IMR-90 (cell line): ENCODE data around the gene GSG1. TPM values are rescaled to one million over a fixed set of nuclear protein-coding genes. Genes with fewer than 3 reads are reported as not detected.

Experiments used
- ATAC-seq: fragments of 200-7000 bp; cut with Tn5 transposase; 2 replicates; pipeline ENCODE4 v1.9.1; 2020; ENCODE audit warnings: low read depth, mild to moderate bottlenecking, moderate library complexity
- BruUV-seq: library from RNA; stranded (reverse); fragments of 400-500 nt; replicated peaks from 2 replicates; lab custom pipeline; 2021; lab: Mats Ljungman, UMichigan
- CTCF ChIA-PET: fragments of 300-600 bp; formaldehyde crosslinking; extraction: SDS; loops from one replicate; lab custom pipeline; 2021; ENCODE audit warnings: antibody characterized with exemption; lab: Yijun Ruan, JAX
- POLR2A ChIA-PET: fragments of 300-600 bp; sonication (Branson Sonifier 250); formaldehyde crosslinking; loops from one replicate; lab custom pipeline; 2022; ENCODE audit warnings: antibody characterized with exemption; ENCODE audit not compliant: unreplicated experiment; lab: Charles Lee
- DNase-seq: peaks from one replicate; pipeline ENCODE4 v3.0.0; 2013
- H2AFZ ChIP-seq: replicated peaks from 2 replicates; pipeline ENCODE3; 2013; ENCODE audit warnings: low read length, mild to moderate bottlenecking; ENCODE audit not compliant: poor library complexity
- H2AK5ac ChIP-seq: 2 replicates; pipeline ENCODE4 v1.6.1; 2013; ENCODE audit warnings: low read depth, low read length, inconsistent platforms
- H2AK9ac ChIP-seq: replicated peaks from 2 replicates; pipeline ENCODE3; 2013; ENCODE audit warnings: mild to moderate bottlenecking, low read depth, low read length, moderate library complexity; ENCODE audit not compliant: poor library complexity
- H2BK120ac ChIP-seq: 2 replicates; pipeline ENCODE4 v1.6.1; 2013; ENCODE audit warnings: low read depth, low read length, inconsistent platforms
- H2BK15ac ChIP-seq: 3 replicates; pipeline ENCODE4 v1.6.1; 2013; ENCODE audit warnings: low read depth, low read length, inconsistent platforms
- H2BK20ac ChIP-seq: 2 replicates; pipeline ENCODE4 v1.6.1; 2013; ENCODE audit warnings: low read depth, mild to moderate bottlenecking, inconsistent platforms, low read length, moderate library complexity
- H2BK5ac ChIP-seq: 2 replicates; pipeline ENCODE4 v1.6.1; 2013; ENCODE audit warnings: mild to moderate bottlenecking, low read depth, low read length, inconsistent platforms; ENCODE audit not compliant: poor library complexity, severe bottlenecking
- H3K14ac ChIP-seq: replicated peaks from 2 replicates; pipeline ENCODE4 v1.6.1; 2013; ENCODE audit warnings: low read depth, low read length, inconsistent platforms
- H3K18ac ChIP-seq: 2 replicates; pipeline ENCODE4 v1.6.1; 2013; ENCODE audit warnings: low read depth, low read length, control low read depth
- H3K23ac ChIP-seq: 2 replicates; pipeline ENCODE4 v1.6.1; 2013; ENCODE audit warnings: low read depth, low read length, inconsistent platforms
- H3K27ac ChIP-seq: 2 replicates; pipeline ENCODE4 v1.5.1; 2013; ENCODE audit warnings: mild to moderate bottlenecking, control low read depth, low read length; ENCODE audit not compliant: insufficient read depth
- H3K27me3 ChIP-seq: 2 replicates; pipeline ENCODE4 v1.6.1; 2013; ENCODE audit warnings: low read length; ENCODE audit not compliant: control insufficient read depth, insufficient read depth
- H3K36me3 ChIP-seq: 2 replicates; pipeline ENCODE4 v1.6.1; 2013; ENCODE audit warnings: low read length, mixed read lengths; ENCODE audit not compliant: control insufficient read depth, insufficient read depth
- H3K4ac ChIP-seq: 2 replicates; pipeline ENCODE4 v1.6.1; 2013; ENCODE audit warnings: low read depth, low read length, inconsistent platforms
- H3K4me1 ChIP-seq: 2 replicates; pipeline ENCODE4 v1.6.1; 2013; ENCODE audit warnings: low read length, mixed read lengths; ENCODE audit not compliant: control insufficient read depth, insufficient read depth
- H3K4me2 ChIP-seq: 2 replicates; pipeline ENCODE4 v1.6.1; 2013; ENCODE audit warnings: low read depth, mild to moderate bottlenecking, control low read depth, low read length, moderate library complexity
- H3K4me3 ChIP-seq: 2 replicates; pipeline ENCODE4 v1.5.1; 2013; ENCODE audit warnings: low read depth, mild to moderate bottlenecking, control low read depth, low read length, moderate library complexity; ENCODE audit not compliant: insufficient read depth
- H3K56ac ChIP-seq: 2 replicates; pipeline ENCODE4 v1.6.1; 2013; ENCODE audit warnings: low read length, inconsistent platforms; ENCODE audit not compliant: insufficient read depth; ENCODE audit errors: extremely low read depth
- H3K79me1 ChIP-seq, 2 experiments: 2 replicates each; pipeline ENCODE4 v1.6.1; 2013; ENCODE audit warnings: low read length in 2 of 2, inconsistent platforms in 1 of 2, low read depth in 1 of 2
- H3K9ac ChIP-seq: 2 replicates; pipeline ENCODE4 v1.6.1; 2013; ENCODE audit warnings: low read depth, low read length, control low read depth
- H3K9me1 ChIP-seq: 2 replicates; pipeline ENCODE4 v1.6.1; 2013; ENCODE audit warnings: low read length, inconsistent platforms; ENCODE audit not compliant: insufficient read depth
- H3K9me3 ChIP-seq: 2 replicates; pipeline ENCODE4 v1.6.1; 2013; ENCODE audit warnings: low read length; ENCODE audit not compliant: control insufficient read depth, insufficient read depth
- H4K20me1 ChIP-seq: 2 replicates; pipeline ENCODE4 v1.6.1; 2013; ENCODE audit warnings: low read length, inconsistent platforms; ENCODE audit not compliant: insufficient read depth
- H4K5ac ChIP-seq: 2 replicates; pipeline ENCODE4 v1.6.1; 2013; ENCODE audit warnings: mild to moderate bottlenecking, low read depth, low read length, control low read depth
- H4K8ac ChIP-seq, 2 experiments: 2 replicates each; pipeline ENCODE4 v1.6.1; 2013; ENCODE audit warnings: low read depth in 2 of 2, low read length in 2 of 2, control low read depth in 1 of 2, inconsistent platforms in 1 of 2
- H4K91ac ChIP-seq: 2 replicates; pipeline ENCODE4 v1.6.1; 2013; ENCODE audit warnings: low read depth, low read length, inconsistent platforms; ENCODE audit not compliant: insufficient read depth
- BHLHE40 ChIP-seq: fragments of 150-350 bp; IDR thresholded peaks from 2 replicates; pipeline ENCODE4 v1.6.1; 2016; ENCODE audit warnings: mild to moderate bottlenecking, low read depth, low read length
- CEBPB ChIP-seq: IDR thresholded peaks from 2 replicates; pipeline ENCODE4 v1.6.1; 2012; ENCODE audit warnings: low read depth, low read length, improper control_type of control experiment
- CHD1 ChIP-seq: IDR thresholded peaks from 2 replicates; pipeline ENCODE4 v1.6.1; 2012; ENCODE audit warnings: low read depth, low read length, improper control_type of control experiment
- FOS ChIP-seq: fragments of 150-350 bp; IDR thresholded peaks from 2 replicates; pipeline ENCODE4 v1.6.1; 2016; ENCODE audit warnings: low read depth, low read length
- MAFK ChIP-seq: IDR thresholded peaks from 2 replicates; pipeline ENCODE4 v1.6.1; 2012; ENCODE audit warnings: low read depth, low read length, improper control_type of control experiment
- MAZ ChIP-seq: IDR thresholded peaks from 2 replicates; pipeline ENCODE4 v1.6.1; 2012; ENCODE audit warnings: low read depth, mild to moderate bottlenecking, low read length, improper control_type of control experiment, moderate library complexity, borderline replicate concordance
- MXI1 ChIP-seq: IDR thresholded peaks from 2 replicates; pipeline ENCODE4 v1.6.1; 2012; ENCODE audit warnings: low read depth, mild to moderate bottlenecking, low read length, moderate library complexity, borderline replicate concordance
- NFE2L2 ChIP-seq: fragments of 150-350 bp; IDR thresholded peaks from 2 replicates; pipeline ENCODE4 v1.6.1; 2016; ENCODE audit warnings: low read depth, mild to moderate bottlenecking, low read length
- POLR2A ChIP-seq: IDR thresholded peaks from 2 replicates; pipeline ENCODE4 v1.6.1; 2012; ENCODE audit warnings: mild to moderate bottlenecking, low read depth, low read length
- RAD21 ChIP-seq: IDR thresholded peaks from 2 replicates; pipeline ENCODE4 v1.6.1; 2012; ENCODE audit warnings: low read length, improper control_type of control experiment
- RCOR1 ChIP-seq: IDR thresholded peaks from 2 replicates; pipeline ENCODE4 v1.6.1; 2012; ENCODE audit warnings: mild to moderate bottlenecking, low read length, improper control_type of control experiment; ENCODE audit not compliant: insufficient replicate concordance
- RFX5 ChIP-seq: IDR thresholded peaks from 2 replicates; pipeline ENCODE4 v1.8.0; 2012; ENCODE audit warnings: low read depth, mild to moderate bottlenecking, low read length, moderate library complexity
- SMC3 ChIP-seq: fragments of 150-350 bp; IDR thresholded peaks from 2 replicates; pipeline ENCODE4 v1.6.1; 2016; ENCODE audit warnings: low read depth, mild to moderate bottlenecking, antibody characterized with exemption, low read length, moderate library complexity
- WGBS, 2 experiments: methylation state at CpG; one replicate each; pipeline versions ENCODE4 v1.1.5 to v1.1.7; 2013; ENCODE audit warnings: missing lambda C conversion rate in 2 of 2; ENCODE audit not compliant: insufficient read length in 1 of 2; ENCODE audit errors: extremely low coverage in 2 of 2; 5-methylcytosine and 5-hydroxymethylcytosine counted together
- dilution Hi-C: fragments of 300-500 bp; cut with HindIII; formaldehyde crosslinking; loops from one replicate; pipeline ENCODE4 v1.14.3; 2018; ENCODE audit warnings: low sequenced_read_pairs; ENCODE audit not compliant: unreplicated experiment
- in situ Hi-C: fragments of 300-500 bp; cut with MboI; formaldehyde crosslinking; loops from 3 replicates; pipeline ENCODE4 v1.14.3; 2019; ENCODE audit warnings: low sequenced_read_pairs, inconsistent platforms, mixed read lengths
- intact Hi-C: fragments of 100-400 bp; cut with micrococcal nuclease; formaldehyde crosslinking; loops from 2 replicates; pipeline ENCODE4 v1.10.0; 2022
- polyA plus RNA-seq, 3 experiments: library from polyadenylated mRNA; depleted of rRNA; stranded (reverse); fragments of >200 nt; gene quantifications; 2 replicates each; pipeline ENCODE4 v1.2.3, GENCODE V29; 2012; ENCODE audit warnings: low replicate concordance in 1 of 3
- total RNA-seq: library from RNA; depleted of rRNA; stranded (reverse); fragments of >200 nt; gene quantifications from 2 replicates; pipeline ENCODE4 v1.2.3, GENCODE V29; 2012
- TF ChIP-seq, protein P1 (sequence below): conservative IDR thresholded peaks from 2 replicates; pipeline ENCODE4 v1.5.1; 2012; ENCODE audit warnings: mild to moderate bottlenecking, low read depth, low read length, improper control_type of control experiment
- TF ChIP-seq, protein P2 (sequence below): fragments of 150-350 bp; IDR thresholded peaks from 2 replicates; pipeline ENCODE4 v1.6.1; 2016; ENCODE audit warnings: low read depth, mild to moderate bottlenecking, low read length, moderate library complexity, borderline replicate concordance
- TF ChIP-seq, protein P3 (sequence below): fragments of 150-350 bp; IDR thresholded peaks from 2 replicates; pipeline ENCODE4 v1.6.1; 2017; ENCODE audit warnings: mild to moderate bottlenecking, antibody characterized with exemption, low read length, low read depth

Gene GSG1
- total and polyA plus RNA-seq, 2 of the 4 experiments (the other 2 are of a cell fraction) = 1.8 to 2.9 TPM

DNA sequence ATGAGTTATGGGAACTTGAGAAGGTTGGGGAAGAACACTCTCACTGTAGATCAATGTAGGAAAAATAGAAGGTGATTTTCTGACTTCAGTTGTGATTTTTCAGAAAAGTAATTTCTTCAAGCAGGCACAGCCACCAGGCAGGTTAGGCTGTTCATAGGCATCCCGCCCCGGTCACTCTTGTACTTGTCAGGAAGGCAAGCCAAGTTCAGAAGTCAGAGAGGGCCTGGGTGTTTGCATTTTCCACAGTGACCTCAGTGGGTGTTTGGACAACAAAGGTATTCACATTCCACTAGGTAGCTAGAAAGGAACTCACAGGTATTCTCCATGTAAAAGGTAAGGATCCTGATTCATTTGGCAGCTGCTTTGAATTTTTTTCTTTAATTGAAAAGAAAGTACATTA, 62.2 kb downstream of the GSG1 start:
- Histone ChIP-seq H3K27me3 (no peaks in the 10 kb centered on the region), H3K9me1 (0 out of 2 replicates have a peak, but pooled peaks cover 2% of the 10 kb centered on the region), H2AK5ac (no peak overlapping the region), H2BK15ac (no peak overlapping the region), H3K9me3 (no peaks in the 10 kb centered on the region), H3K18ac (no peak overlapping the region), H4K5ac (no peak overlapping the region), H3K4me3 (no peak overlapping the region), H3K4me1 (peaks cover 4% of the 10 kb centered on the region), H2BK20ac (no peak overlapping the region), H3K23ac (no peak overlapping the region), H3K27ac (no peak overlapping the region), H3K79me1 (peaks cover 3 to 7% of the 10 kb centered on the region in 2 experiments; a peak in 2 of 4 replicates), H3K36me3 (no peaks in the 10 kb centered on the region), H2BK120ac (no peak overlapping the region), H2AFZ (no peak overlapping the region), H2BK5ac (no peak overlapping the region), H3K9ac (no peak overlapping the region), H3K56ac (no peak overlapping the region), H4K91ac (no peak overlapping the region), H4K8ac (no peak overlapping the region), H3K4me2 (no peak overlapping the region), H3K4ac (no peak overlapping the region), H2AK9ac (no peak overlapping the region), H3K14ac (no peak overlapping the region), H4K20me1 (no peaks in the 10 kb centered on the region)
- DNase-seq (no peak), ATAC-seq (no peak)
- ChIA-PET CTCF (no interaction called here), POLR2A (no interaction called here)
- no TSS peak for BruUV-seq
- dilution Hi-C loops = no loop called here
- WGBS, 2 experiments = 100% methylated on average over 1 of the region's 2 CpGs; no CpG with 5 or more reads in 1 of the 2 experiments
- in situ Hi-C loops = loop anchor here (25.0 kb wide), 1 partner anchor 496 kb away; no protein-coding TSS in a partner anchor
- TF ChIP-seq FOS (no peak), CHD1 (no peak), CEBPB (no peak), MXI1 (no peak), BHLHE40 (no peak), MAFK (no peak), NFE2L2 (no peak), RFX5 (no peak), SMC3 (no peak), RCOR1 (no peak), RAD21 (no peak), MAZ (no peak), POLR2A (no peak)
- TF ChIP-seq, protein P1, sequence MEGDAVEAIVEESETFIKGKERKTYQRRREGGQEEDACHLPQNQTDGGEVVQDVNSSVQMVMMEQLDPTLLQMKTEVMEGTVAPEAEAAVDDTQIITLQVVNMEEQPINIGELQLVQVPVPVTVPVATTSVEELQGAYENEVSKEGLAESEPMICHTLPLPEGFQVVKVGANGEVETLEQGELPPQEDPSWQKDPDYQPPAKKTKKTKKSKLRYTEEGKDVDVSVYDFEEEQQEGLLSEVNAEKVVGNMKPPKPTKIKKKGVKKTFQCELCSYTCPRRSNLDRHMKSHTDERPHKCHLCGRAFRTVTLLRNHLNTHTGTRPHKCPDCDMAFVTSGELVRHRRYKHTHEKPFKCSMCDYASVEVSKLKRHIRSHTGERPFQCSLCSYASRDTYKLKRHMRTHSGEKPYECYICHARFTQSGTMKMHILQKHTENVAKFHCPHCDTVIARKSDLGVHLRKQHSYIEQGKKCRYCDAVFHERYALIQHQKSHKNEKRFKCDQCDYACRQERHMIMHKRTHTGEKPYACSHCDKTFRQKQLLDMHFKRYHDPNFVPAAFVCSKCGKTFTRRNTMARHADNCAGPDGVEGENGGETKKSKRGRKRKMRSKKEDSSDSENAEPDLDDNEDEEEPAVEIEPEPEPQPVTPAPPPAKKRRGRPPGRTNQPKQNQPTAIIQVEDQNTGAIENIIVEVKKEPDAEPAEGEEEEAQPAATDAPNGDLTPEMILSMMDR = no peak
- TF ChIP-seq, protein P2, sequence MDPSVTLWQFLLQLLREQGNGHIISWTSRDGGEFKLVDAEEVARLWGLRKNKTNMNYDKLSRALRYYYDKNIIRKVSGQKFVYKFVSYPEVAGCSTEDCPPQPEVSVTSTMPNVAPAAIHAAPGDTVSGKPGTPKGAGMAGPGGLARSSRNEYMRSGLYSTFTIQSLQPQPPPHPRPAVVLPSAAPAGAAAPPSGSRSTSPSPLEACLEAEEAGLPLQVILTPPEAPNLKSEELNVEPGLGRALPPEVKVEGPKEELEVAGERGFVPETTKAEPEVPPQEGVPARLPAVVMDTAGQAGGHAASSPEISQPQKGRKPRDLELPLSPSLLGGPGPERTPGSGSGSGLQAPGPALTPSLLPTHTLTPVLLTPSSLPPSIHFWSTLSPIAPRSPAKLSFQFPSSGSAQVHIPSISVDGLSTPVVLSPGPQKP = no peak
- TF ChIP-seq, protein P3, sequence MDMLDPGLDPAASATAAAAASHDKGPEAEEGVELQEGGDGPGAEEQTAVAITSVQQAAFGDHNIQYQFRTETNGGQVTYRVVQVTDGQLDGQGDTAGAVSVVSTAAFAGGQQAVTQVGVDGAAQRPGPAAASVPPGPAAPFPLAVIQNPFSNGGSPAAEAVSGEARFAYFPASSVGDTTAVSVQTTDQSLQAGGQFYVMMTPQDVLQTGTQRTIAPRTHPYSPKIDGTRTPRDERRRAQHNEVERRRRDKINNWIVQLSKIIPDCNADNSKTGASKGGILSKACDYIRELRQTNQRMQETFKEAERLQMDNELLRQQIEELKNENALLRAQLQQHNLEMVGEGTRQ = no peak
- intact Hi-C loops = loop anchor here (5.0 kb wide), 1 partner anchor 51 kb away; no protein-coding TSS in a partner anchor
